BE2C (cell line): ENCODE data around the gene CYP39A1.
"Not testable (repeated sequence)": the region's sequence is repeated elsewhere in the genome, so short reads cannot be mapped to it uniquely, and the experiment has no call there.

ENCODE experiments used
- DNase-seq: peaks from one replicate; pipeline ENCODE4 v3.0.0-alpha.2; 2020
- H3K27me3 ChIP-seq: fragments of 250-450 bp; sonication (Bioruptor Pico); 2 replicates; pipeline ENCODE4 v1.5.1; 2020; ENCODE audit warnings: mild to moderate bottlenecking
- H3K36me3 ChIP-seq: fragments of 250-450 bp; sonication (Bioruptor Pico); 2 replicates; pipeline ENCODE4 v1.5.1; 2020; ENCODE audit warnings: mild to moderate bottlenecking
- H3K4me1 ChIP-seq: fragments of 250-450 bp; sonication (Bioruptor Pico); 2 replicates; pipeline ENCODE4 v1.5.1; 2020
- H3K4me3 ChIP-seq: 2 replicates; pipeline ENCODE4 v1.5.1; 2011; ENCODE audit warnings: low read depth, low read length
- H3K9me3 ChIP-seq: fragments of 250-450 bp; sonication (Bioruptor Pico); 2 replicates; pipeline ENCODE4 v1.5.1; 2020
- CTCF ChIP-seq: IDR thresholded peaks from 2 replicates; pipeline ENCODE4 v1.5.1; 2012; ENCODE audit warnings: mild to moderate bottlenecking, low read depth, low read length

CYP39A1 gene

GRCh38 chr6:46653439-46654195 is 999 bp upstream of the CYP39A1 start:
- H3K4me3 ChIP-seq = peak overlapping the region; percentile 75
- no peak for DNase-seq
- no peaks in the 10 kb centered on the region for H3K36me3 ChIP-seq
- H3K9me3 ChIP-seq = no peaks in the 10 kb centered on the region
- no peak for TF ChIP-seq CTCF
- H3K27me3 ChIP-seq = peaks cover 17% of the 10 kb centered on the region
- no peaks in the 10 kb centered on the region; the same call in 1 of the 2 replicates for H3K4me1 ChIP-seq

DNA sequence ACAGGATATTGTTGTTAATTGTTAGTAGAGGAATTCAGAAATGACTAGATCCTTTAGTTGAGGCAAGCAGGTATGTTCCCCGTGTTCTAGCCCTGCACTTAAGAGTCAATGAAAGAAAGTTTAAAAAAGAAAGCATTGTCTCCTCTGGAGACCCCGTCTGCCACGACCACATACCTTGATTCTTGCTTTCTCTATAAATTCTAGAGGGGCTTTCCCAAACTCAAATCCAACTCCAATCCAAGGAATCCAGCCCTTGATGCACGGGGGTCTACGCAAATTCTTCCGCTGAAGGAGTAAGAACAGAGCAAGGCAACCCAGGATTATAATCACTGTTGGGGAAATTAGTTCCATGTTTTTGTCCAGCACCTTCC is 401 bp downstream of the CYP39A1 start:
- no peak for DNase-seq
- TF ChIP-seq CTCF = no peak
- Histone ChIP-seq H3K4me1 (no peaks in the 10 kb centered on the region; the same call in 1 of the 2 replicates), H3K27me3 (peaks cover 17% of the 10 kb centered on the region), H3K4me3 (peak overlapping the region; percentile 75), H3K9me3 (no peaks in the 10 kb centered on the region), H3K36me3 (no peaks in the 10 kb centered on the region)

- Histone ChIP-seq H3K4me3 (no peak overlapping the region), H3K27me3 (peaks cover 17% of the 10 kb centered on the region), H3K4me1 (no peaks in the 10 kb centered on the region; the same call in 1 of the 2 replicates), H3K36me3 (no peaks in the 10 kb centered on the region), H3K9me3 (no peaks in the 10 kb centered on the region)
- TF ChIP-seq CTCF = no peak
- no peak for DNase-seq
These were observed 802 bp downstream of the CYP39A1 start for GRCh38 chr6:46651816-46652215.

DNA sequence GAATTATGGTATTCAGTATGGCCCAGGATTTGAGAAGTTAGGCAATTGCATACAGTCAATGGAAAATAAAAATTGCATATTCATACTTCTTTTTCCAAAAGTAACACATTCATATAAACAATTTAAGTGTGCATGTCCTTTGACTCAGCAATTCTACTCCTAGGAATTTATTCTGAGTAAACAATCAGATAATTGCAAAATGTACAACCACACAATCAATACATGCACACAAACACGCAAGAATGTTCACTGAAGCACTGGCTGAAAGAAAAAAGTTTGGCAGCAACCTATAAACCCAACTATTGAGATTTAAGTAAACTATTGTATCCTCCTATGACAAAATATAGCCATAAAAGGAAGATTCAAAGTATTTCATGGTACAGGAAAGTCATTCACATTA is 1.6 kb downstream of the CYP39A1 start:
- Histone ChIP-seq H3K36me3 (no peaks in the 10 kb centered on the region), H3K27me3 (peaks cover 17% of the 10 kb centered on the region), H3K9me3 (no peaks in the 10 kb centered on the region), H3K4me1 (no peaks in the 10 kb centered on the region; the same call in 1 of the 2 replicates), H3K4me3 (no peak overlapping the region)
- TF ChIP-seq CTCF = no peak
- DNase-seq = no peak

DNA sequence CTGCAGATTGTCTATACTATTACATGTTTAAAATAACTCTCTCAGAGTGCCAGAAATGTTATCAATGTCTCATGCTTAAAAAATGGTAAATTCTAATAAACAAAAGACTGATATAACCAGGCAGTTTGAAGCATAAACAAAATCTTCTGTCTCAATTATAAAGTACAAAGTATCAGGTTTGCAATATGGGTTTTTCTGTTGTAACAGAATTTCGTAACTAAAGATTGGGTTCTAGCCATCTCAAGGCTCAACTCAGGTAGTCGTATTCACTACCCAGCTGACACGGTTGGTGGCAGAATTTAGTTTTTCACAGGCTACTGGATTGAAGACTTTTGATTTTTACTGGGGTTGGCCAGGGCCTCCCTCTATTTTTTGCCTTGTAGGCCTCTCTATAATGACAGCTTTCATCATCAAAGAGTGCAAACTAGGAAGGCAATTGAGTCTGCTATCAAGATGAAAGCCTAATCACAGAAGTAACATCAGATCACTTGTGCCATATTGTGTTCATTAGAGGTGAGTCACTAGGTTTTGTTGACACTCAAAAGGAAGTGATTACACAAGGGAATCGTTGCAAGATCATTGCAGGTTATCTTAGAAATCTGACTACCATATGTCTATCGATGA is 3.6 kb downstream of the CYP39A1 start:
- TF ChIP-seq CTCF = no peak
- no peaks in the 10 kb centered on the region for H3K36me3 ChIP-seq
- H3K4me3 ChIP-seq = no peak overlapping the region
- peaks cover 13% of the 10 kb centered on the region for H3K27me3 ChIP-seq
- no peaks in the 10 kb centered on the region for H3K9me3 ChIP-seq
- H3K4me1 ChIP-seq = no peaks in the 10 kb centered on the region; the same call in 1 of the 2 replicates
- no peak for DNase-seq

DNA sequence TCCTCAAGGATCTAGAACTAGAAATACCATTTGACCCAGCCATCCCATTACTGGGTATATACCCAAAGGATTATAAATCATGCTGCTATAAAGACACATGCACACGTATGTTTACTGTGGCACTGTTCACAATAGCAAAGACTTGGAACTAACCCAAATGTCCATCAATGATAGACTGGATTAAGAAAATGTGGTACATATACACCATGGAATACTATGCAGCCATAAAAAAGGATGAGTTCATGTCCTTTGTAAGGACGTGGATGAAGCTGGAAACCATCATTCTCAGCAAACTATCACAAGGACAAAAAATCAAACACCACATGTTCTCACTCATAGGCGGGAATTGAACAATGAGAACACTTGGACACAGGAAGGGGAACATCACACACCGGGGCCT is 4.5 kb downstream of the CYP39A1 start:
- not testable (repeated sequence) for H3K4me1 ChIP-seq, H3K27me3 ChIP-seq, DNase-seq, H3K36me3 ChIP-seq, H3K4me3 ChIP-seq, H3K9me3 ChIP-seq
